WTC11 (cell line): Measurements from ENCODE around the gene PCP2.

Source experiments
- ATF1 ChIP-seq: sonication (generic); formaldehyde crosslinking; IDR thresholded peaks from 2 replicates; pipeline ENCODE4 v1.8.1; 2023; ENCODE audit warnings: mild to moderate bottlenecking, moderate library complexity, missing genetic modification reagents
- ATF2 ChIP-seq: sonication (generic); formaldehyde crosslinking; IDR thresholded peaks from 2 replicates; pipeline ENCODE4 v1.8.1; 2022; ENCODE audit warnings: low read depth, missing genetic modification reagents, borderline replicate concordance
- CBFB ChIP-seq: sonication (generic); formaldehyde crosslinking; IDR thresholded peaks from 2 replicates; pipeline ENCODE4 v1.8.1; 2022; ENCODE audit warnings: mild to moderate bottlenecking, low read depth, missing genetic modification reagents
- JUN ChIP-seq: sonication (generic); formaldehyde crosslinking; IDR thresholded peaks from 2 replicates; pipeline ENCODE4 v1.8.0; 2023; ENCODE audit warnings: mild to moderate bottlenecking, missing genetic modification reagents
- SMAD3 ChIP-seq: sonication (generic); formaldehyde crosslinking; IDR thresholded peaks from 2 replicates; pipeline ENCODE4 v1.8.0; 2022; ENCODE audit warnings: missing genetic modification reagents, mild to moderate bottlenecking, borderline replicate concordance
- SP1 ChIP-seq: sonication (generic); formaldehyde crosslinking; conservative IDR thresholded peaks from 2 replicates; pipeline ENCODE4 v1.8.1; 2022; ENCODE audit warnings: missing genetic modification reagents
- USF2 ChIP-seq: sonication (generic); formaldehyde crosslinking; IDR thresholded peaks from 2 replicates; pipeline ENCODE4 v1.8.1; 2023; ENCODE audit warnings: mild to moderate bottlenecking, missing genetic modification reagents, moderate library complexity
- ZNF425 ChIP-seq: fragments of 250-450 bp; sonication (Bioruptor Pico); conservative IDR thresholded peaks from 2 replicates; pipeline ENCODE4 v1.9.0; 2021; ENCODE audit warnings: mild to moderate bottlenecking
- TF ChIP-seq, protein P1 (sequence below): sonication (generic); formaldehyde crosslinking; IDR thresholded peaks from 2 replicates; pipeline ENCODE4 v1.8.1; 2023; ENCODE audit warnings: mild to moderate bottlenecking, missing genetic modification reagents
- TF ChIP-seq, protein P2 (sequence below): fragments of 200-600 bp; IDR thresholded peaks from 2 replicates; pipeline ENCODE4 v1.8.0; 2022; ENCODE audit warnings: antibody characterized with exemption
- TF ChIP-seq, protein P3 (sequence below): sonication (generic); formaldehyde crosslinking; IDR thresholded peaks from 2 replicates; pipeline ENCODE4 v1.8.1; 2022; ENCODE audit warnings: missing genetic modification reagents, borderline replicate concordance

- TF ChIP-seq ZNF425 (CRISPR knock-in tag), result no peak
- TF ChIP-seq JUN (CRISPR knock-in tag), result no peak
- no peak for TF ChIP-seq ATF1 (CRISPR knock-in tag)
- TF ChIP-seq, protein P1, sequence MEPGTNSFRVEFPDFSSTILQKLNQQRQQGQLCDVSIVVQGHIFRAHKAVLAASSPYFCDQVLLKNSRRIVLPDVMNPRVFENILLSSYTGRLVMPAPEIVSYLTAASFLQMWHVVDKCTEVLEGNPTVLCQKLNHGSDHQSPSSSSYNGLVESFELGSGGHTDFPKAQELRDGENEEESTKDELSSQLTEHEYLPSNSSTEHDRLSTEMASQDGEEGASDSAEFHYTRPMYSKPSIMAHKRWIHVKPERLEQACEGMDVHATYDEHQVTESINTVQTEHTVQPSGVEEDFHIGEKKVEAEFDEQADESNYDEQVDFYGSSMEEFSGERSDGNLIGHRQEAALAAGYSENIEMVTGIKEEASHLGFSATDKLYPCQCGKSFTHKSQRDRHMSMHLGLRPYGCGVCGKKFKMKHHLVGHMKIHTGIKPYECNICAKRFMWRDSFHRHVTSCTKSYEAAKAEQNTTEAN (CRISPR knock-in tag), result no peak
- TF ChIP-seq, protein P2, sequence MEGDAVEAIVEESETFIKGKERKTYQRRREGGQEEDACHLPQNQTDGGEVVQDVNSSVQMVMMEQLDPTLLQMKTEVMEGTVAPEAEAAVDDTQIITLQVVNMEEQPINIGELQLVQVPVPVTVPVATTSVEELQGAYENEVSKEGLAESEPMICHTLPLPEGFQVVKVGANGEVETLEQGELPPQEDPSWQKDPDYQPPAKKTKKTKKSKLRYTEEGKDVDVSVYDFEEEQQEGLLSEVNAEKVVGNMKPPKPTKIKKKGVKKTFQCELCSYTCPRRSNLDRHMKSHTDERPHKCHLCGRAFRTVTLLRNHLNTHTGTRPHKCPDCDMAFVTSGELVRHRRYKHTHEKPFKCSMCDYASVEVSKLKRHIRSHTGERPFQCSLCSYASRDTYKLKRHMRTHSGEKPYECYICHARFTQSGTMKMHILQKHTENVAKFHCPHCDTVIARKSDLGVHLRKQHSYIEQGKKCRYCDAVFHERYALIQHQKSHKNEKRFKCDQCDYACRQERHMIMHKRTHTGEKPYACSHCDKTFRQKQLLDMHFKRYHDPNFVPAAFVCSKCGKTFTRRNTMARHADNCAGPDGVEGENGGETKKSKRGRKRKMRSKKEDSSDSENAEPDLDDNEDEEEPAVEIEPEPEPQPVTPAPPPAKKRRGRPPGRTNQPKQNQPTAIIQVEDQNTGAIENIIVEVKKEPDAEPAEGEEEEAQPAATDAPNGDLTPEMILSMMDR, result no peak
- no peak for TF ChIP-seq USF2 (CRISPR knock-in tag)
- TF ChIP-seq ATF2, result no peak
- no peak for TF ChIP-seq SP1
- TF ChIP-seq CBFB (CRISPR knock-in tag), result no peak
- no peak for TF ChIP-seq SMAD3
- TF ChIP-seq, protein P3, sequence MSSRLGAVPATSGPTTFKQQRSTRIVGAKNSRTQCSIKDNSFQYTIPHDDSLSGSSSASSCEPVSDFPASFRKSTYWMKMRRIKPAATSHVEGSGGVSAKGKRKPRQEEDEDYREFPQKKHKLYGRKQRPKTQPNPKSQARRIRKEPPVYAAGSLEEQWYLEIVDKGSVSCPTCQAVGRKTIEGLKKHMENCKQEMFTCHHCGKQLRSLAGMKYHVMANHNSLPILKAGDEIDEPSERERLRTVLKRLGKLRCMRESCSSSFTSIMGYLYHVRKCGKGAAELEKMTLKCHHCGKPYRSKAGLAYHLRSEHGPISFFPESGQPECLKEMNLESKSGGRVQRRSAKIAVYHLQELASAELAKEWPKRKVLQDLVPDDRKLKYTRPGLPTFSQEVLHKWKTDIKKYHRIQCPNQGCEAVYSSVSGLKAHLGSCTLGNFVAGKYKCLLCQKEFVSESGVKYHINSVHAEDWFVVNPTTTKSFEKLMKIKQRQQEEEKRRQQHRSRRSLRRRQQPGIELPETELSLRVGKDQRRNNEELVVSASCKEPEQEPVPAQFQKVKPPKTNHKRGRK (CRISPR knock-in tag), result no peak
Observed at GRCh38 chr19:7643031-7643415, 9.5 kb upstream of the PCP2 start.
